H1 (cell line): Measurements from ENCODE around the gene NOXO1. TPM values are rescaled to one million over a fixed set of nuclear protein-coding genes. Genes with fewer than 3 reads are reported as not detected.

Source experiments
- CTCF ChIA-PET: fragments of 300-600 bp; sonication (Branson Sonifier 250); formaldehyde crosslinking; loops from one replicate; lab custom pipeline; 2021; ENCODE audit not compliant: partially characterized antibody; lab: Charles Lee
- POLR2A ChIA-PET: fragments of 300-600 bp; sonication (Branson Sonifier 250); formaldehyde crosslinking; loops from one replicate; lab custom pipeline; 2021; ENCODE audit warnings: inconsistent platforms; ENCODE audit not compliant: partially characterized antibody; lab: Charles Lee
- DNase-seq, 2 experiments: peaks; one replicate each; pipeline versions ENCODE4 v3.0.0 to v3.0.0-alpha.2; 2010 to 2022; ENCODE audit warnings: low spot score in 2 of 2, low read depth in 1 of 2, mixed read lengths in 1 of 2
- FAIRE-seq: peaks from 2 replicates; lab custom pipeline; 2011; peaks lifted over from hg19 to GRCh38; lab: Jason Lieb, UNC
- H2AFZ ChIP-seq: 2 replicates; pipeline ENCODE4 v1.8.1; 2012; ENCODE audit warnings: low read length, inconsistent platforms
- H2AK5ac ChIP-seq: 2 replicates; pipeline ENCODE4 v1.6.1; 2013; ENCODE audit warnings: low read depth, low read length
- H2BK120ac ChIP-seq: replicated peaks from 2 replicates; pipeline ENCODE3; 2013; ENCODE audit warnings: low read depth, low read length, inconsistent platforms
- H2BK12ac ChIP-seq: 2 replicates; pipeline ENCODE4 v1.6.1; 2013; ENCODE audit warnings: low read depth, low read length
- H2BK15ac ChIP-seq: 2 replicates; pipeline ENCODE4 v1.6.1; 2013; ENCODE audit warnings: low read length
- H2BK20ac ChIP-seq: 2 replicates; pipeline ENCODE4 v1.6.1; 2013; ENCODE audit warnings: low read length
- H2BK5ac ChIP-seq: 2 replicates; pipeline ENCODE4 v1.6.1; 2013; ENCODE audit warnings: low read depth, low read length
- H3K14ac ChIP-seq: 2 replicates; pipeline ENCODE4 v1.6.1; 2013; ENCODE audit warnings: inconsistent platforms; ENCODE audit not compliant: insufficient read length
- H3K18ac ChIP-seq: 2 replicates; pipeline ENCODE4 v1.6.1; 2013; ENCODE audit warnings: low read length; ENCODE audit errors: extremely low read depth
- H3K23ac ChIP-seq: 2 replicates; pipeline ENCODE4 v1.6.1; 2013; ENCODE audit warnings: inconsistent platforms; ENCODE audit not compliant: insufficient read length
- H3K23me2 ChIP-seq: 2 replicates; pipeline ENCODE4 v1.6.1; 2013; ENCODE audit warnings: low read depth, low read length
- H3K27ac ChIP-seq: 2 replicates; pipeline ENCODE4 v1.6.1; 2011; ENCODE audit warnings: low read depth, low read length, inconsistent platforms
- H3K27me3 ChIP-seq, 4 experiments: replicated peaks in 1 of 4; 1 replicate in 1 of 4; 2 replicates in 3 of 4; pipeline versions ENCODE4 v1.6.1 to v1.8.1; 2011 to 2013; ENCODE audit warnings: low read length in 3 of 4, mild to moderate bottlenecking in 3 of 4, inconsistent platforms in 2 of 4, mixed read lengths in 2 of 4, moderate library complexity in 1 of 4; ENCODE audit not compliant: control insufficient read depth in 3 of 4, insufficient read depth in 3 of 4; ENCODE audit errors: extremely low read depth in 1 of 4
- H3K36me3 ChIP-seq, 4 experiments: 2 replicates each; pipeline versions ENCODE4 v1.6.1 to v1.8.1; 2011 to 2013; ENCODE audit warnings: mild to moderate bottlenecking in 4 of 4, low read length in 3 of 4, moderate library complexity in 2 of 4, control low read depth in 1 of 4, inconsistent platforms in 1 of 4; ENCODE audit not compliant: insufficient read depth in 4 of 4, control insufficient read depth in 2 of 4
- H3K4ac ChIP-seq: replicated peaks from 2 replicates; pipeline ENCODE3; 2013; ENCODE audit warnings: low read length, low read depth, mixed read lengths, inconsistent platforms; ENCODE audit not compliant: insufficient read length
- H3K4me1 ChIP-seq, 4 experiments: replicated peaks in 1 of 4; 1 replicate in 1 of 4; 2 replicates in 3 of 4; pipeline versions ENCODE4 v1.6.1 to v1.8.1; 2011 to 2013; ENCODE audit warnings: low read length in 3 of 4, inconsistent platforms in 2 of 4, mixed read lengths in 1 of 4; ENCODE audit not compliant: insufficient read depth in 4 of 4, control insufficient read depth in 3 of 4
- H3K4me2 ChIP-seq, 2 experiments: 2 replicates each; pipeline versions ENCODE4 v1.6.1 to v1.8.1; 2011 to 2013; ENCODE audit warnings: low read depth in 2 of 2, low read length in 2 of 2, control low read depth in 1 of 2, inconsistent platforms in 1 of 2, mild to moderate bottlenecking in 1 of 2; ENCODE audit not compliant: insufficient read depth in 1 of 2
- H3K4me3 ChIP-seq, 4 experiments: fragments of 200-600, 300-600 bp in 1 of 4; sonication (generic), shearing (Covaris generic), sonication (Bioruptor Twin) in 1 of 4; 2 replicates each; pipeline versions ENCODE4 v1.5.1 to v1.8.1; 2011 to 2016; ENCODE audit warnings: low read length in 4 of 4, low read depth in 3 of 4, control low read depth in 2 of 4, inconsistent platforms in 2 of 4, mild to moderate bottlenecking in 2 of 4, mixed read lengths in 1 of 4, moderate library complexity in 1 of 4; ENCODE audit not compliant: insufficient read depth in 2 of 4; ENCODE audit errors: extremely low read depth in 1 of 4
- H3K56ac ChIP-seq: replicated peaks from 2 replicates; pipeline ENCODE3; 2013; ENCODE audit warnings: low read depth, mild to moderate bottlenecking, mixed read lengths, low read length, inconsistent platforms; ENCODE audit not compliant: insufficient read length
- H3K79me1 ChIP-seq: 2 replicates; pipeline ENCODE4 v1.6.1; 2013; ENCODE audit warnings: low read depth, low read length, control low read depth
- H3K79me2 ChIP-seq, 2 experiments: 2 replicates each; pipeline versions ENCODE4 v1.6.1 to v1.8.1; 2012 to 2013; ENCODE audit warnings: low read length in 2 of 2, mild to moderate bottlenecking in 2 of 2, inconsistent platforms in 1 of 2; ENCODE audit not compliant: insufficient read depth in 2 of 2, control insufficient read depth in 1 of 2
- H3K9ac ChIP-seq, 4 experiments: replicated peaks in 1 of 4; 1 replicate in 1 of 4; 2 replicates in 3 of 4; pipeline versions ENCODE4 v1.6.1 to v1.8.1; 2011 to 2013; ENCODE audit warnings: low read depth in 3 of 4, low read length in 3 of 4, control low read depth in 2 of 4, mild to moderate bottlenecking in 2 of 4, moderate library complexity in 2 of 4, inconsistent platforms in 1 of 4; ENCODE audit errors: extremely low read depth in 1 of 4
- H3K9me3 ChIP-seq, 2 experiments: 2 replicates each; pipeline versions ENCODE4 v1.6.1 to v1.8.1; 2012 to 2013; ENCODE audit warnings: mild to moderate bottlenecking in 2 of 2, moderate library complexity in 2 of 2, control low read depth in 1 of 2, inconsistent platforms in 1 of 2, low read depth in 1 of 2, low read length in 1 of 2, mixed read lengths in 1 of 2; ENCODE audit not compliant: insufficient read depth in 2 of 2
- H4K20me1 ChIP-seq, 2 experiments: replicated peaks in 1 of 2; 2 replicates each; pipeline versions ENCODE3 to v1.8.1; 2011 to 2013; ENCODE audit warnings: inconsistent platforms in 2 of 2, low read length in 2 of 2, mild to moderate bottlenecking in 1 of 2; ENCODE audit not compliant: insufficient read depth in 2 of 2, control insufficient read depth in 1 of 2
- H4K5ac ChIP-seq: 2 replicates; pipeline ENCODE4 v1.6.1; 2013; ENCODE audit warnings: low read length, low read depth, mixed read lengths, inconsistent platforms; ENCODE audit not compliant: insufficient read length
- H4K8ac ChIP-seq: 2 replicates; pipeline ENCODE4 v1.8.0; 2013; ENCODE audit warnings: mild to moderate bottlenecking, moderate library complexity, low read length, inconsistent platforms; ENCODE audit not compliant: insufficient read depth; ENCODE audit errors: extremely low read depth
- H4K91ac ChIP-seq: replicated peaks from 2 replicates; pipeline ENCODE3; 2013; ENCODE audit warnings: low read length, mixed read lengths, inconsistent platforms; ENCODE audit not compliant: insufficient read length
- CREB1 ChIP-seq: IDR thresholded peaks from 2 replicates; pipeline ENCODE4 v1.6.1; 2012; ENCODE audit warnings: inconsistent platforms
- EP300 ChIP-seq, 2 experiments: IDR thresholded peaks; 1 replicate in 1 of 2; 2 replicates in 1 of 2; pipeline ENCODE4 v1.6.1; 2011 to 2012; ENCODE audit warnings: low read depth in 2 of 2, low read length in 2 of 2, mild to moderate bottlenecking in 2 of 2, borderline replicate concordance in 1 of 2, inconsistent platforms in 1 of 2, moderate library complexity in 1 of 2
- FOSL1 ChIP-seq: IDR thresholded peaks from 2 replicates; pipeline ENCODE4 v1.6.1; 2011; ENCODE audit warnings: mild to moderate bottlenecking, low read depth, low read length, moderate library complexity; ENCODE audit not compliant: insufficient read depth
- RAD21 ChIP-seq, 2 experiments: IDR thresholded peaks in 1 of 2; conservative IDR thresholded peaks in 1 of 2; 2 replicates each; pipeline ENCODE4 v1.6.1; 2011; ENCODE audit warnings: low read depth in 2 of 2, low read length in 2 of 2, improper control_type of control experiment in 1 of 2, inconsistent platforms in 1 of 2, mild to moderate bottlenecking in 1 of 2, moderate library complexity in 1 of 2
- SAP30 ChIP-seq: fragments of 300-600 bp; sonication (generic); IDR thresholded peaks from 2 replicates; pipeline ENCODE4 v1.7.1; 2012; ENCODE audit warnings: low read length, moderate library complexity, mild to moderate bottlenecking, inconsistent platforms; ENCODE audit not compliant: insufficient read depth, insufficient replicate concordance
- WGBS, 2 experiments: shearing (Covaris generic) in 1 of 2; methylation state at CpG; one replicate each; pipeline versions ENCODE4 v1.1.6 to v1.1.7; 2013 to 2015; ENCODE audit warnings: low lambda C conversion rate in 2 of 2, mixed read lengths in 2 of 2, inconsistent platforms in 1 of 2, low coverage in 1 of 2, missing lambda C conversion rate in 1 of 2; ENCODE audit not compliant: insufficient replicate concordance in 2 of 2, insufficient coverage in 1 of 2, insufficient read length in 1 of 2; ENCODE audit errors: extremely low coverage in 1 of 2, missing lambda C conversion rate in 1 of 2; 5-methylcytosine and 5-hydroxymethylcytosine counted together
- polyA plus RNA-seq, 7 experiments: library from polyadenylated mRNA; depleted of rRNA in 3 of 7; stranded (reverse) in 5 of 7; unstranded in 2 of 7; fragments of >200 nt in 5 of 7; fragments of 200-250 nt in 2 of 7; gene quantifications; 1 replicate in 5 of 7; 2 replicates in 1 of 7; 4 replicates in 1 of 7; pipeline versions ENCODE4 v1.2.1 to v1.2.3, GENCODE V29; 2011 to 2013; ENCODE audit warnings: missing spikeins in 2 of 7, mixed read lengths in 2 of 7
- total RNA-seq: library from RNA; stranded (reverse); fragmentation: NEBNext Ultra II Directional; extraction: Animal tissue kit (Norgen Biotek cat#: 25700); gene quantifications from 2 replicates; pipeline ENCODE4 v1.2.1, GENCODE V29; 2021
- TF ChIP-seq, protein P1 (sequence below): IDR thresholded peaks from 2 replicates; pipeline ENCODE4 v1.6.1; 2012; ENCODE audit warnings: inconsistent platforms
- TF ChIP-seq, protein P2 (sequence below): IDR thresholded peaks from 2 replicates; pipeline ENCODE4 v1.6.1; 2012; ENCODE audit warnings: low read length, inconsistent platforms

The NOXO1 gene
- total and polyA plus RNA-seq, 2 of the 8 experiments (the other 6 are each of a cell fraction or from before 2014, with no cell fraction given): 1.3 to 2.5 TPM

GRCh38 chr16:1971796-1972489 lies 9.3 kb downstream of the NOXO1 start, which contains the start of gene TBL3:
TBL3 (plus strand) TSS chr16:1972053; CDS start chr16:1972165, 112 bp downstream.
- peak within 1 kb of the TSS; percentile 95 for H4K91ac ChIP-seq
- peak within 1 kb of the TSS; percentile 78 to 90 (median 84) for H3K9ac ChIP-seq
- H3K4me2 ChIP-seq: peak within 1 kb of the TSS; percentile 95
- peak within 1 kb of the TSS; percentile 95 for H4K8ac ChIP-seq
- H3K79me2 ChIP-seq: peaks cover 3 to 16% of the 10 kb centered on the region in 2 experiments; a peak in 2 of 4 replicates
- H3K56ac ChIP-seq: peak within 1 kb of the TSS; percentile 97
- H2AK5ac ChIP-seq: no peak within 1 kb of the TSS
- peak within 1 kb of the TSS; percentile 54 for H2AFZ ChIP-seq
- no peaks in the 10 kb centered on the region for H3K9me3 ChIP-seq
- CTCF ChIA-PET: interaction anchor here (0.8 to 2.1 kb wide), 5 partner anchors 12 to 48 kb away, joined by 3 to 8 read pairs (median 5); partner anchors contain the start of gene NDUFB10
- peak within 1 kb of the TSS; percentile 43; the same call in 1 of the 2 replicates for H2BK20ac ChIP-seq
- H3K14ac ChIP-seq: no peak within 1 kb of the TSS
- H3K36me3 ChIP-seq: peaks cover 10 to 23% (median 18%) of the 10 kb centered on the region in 4 experiments; a peak in 7 of 8 replicates
- peak within 1 kb of the TSS; percentile 83 to 93 (median 89) for H3K4me3 ChIP-seq
- no peak within 1 kb of the TSS for H2BK15ac ChIP-seq
- no peak for FAIRE-seq
- H2BK12ac ChIP-seq: peak within 1 kb of the TSS; percentile 95; the same call in 1 of the 2 replicates
- peaks cover 0 to 6% (median 5%) of the 10 kb centered on the region in 4 experiments; a peak in 5 of 7 replicates for H3K4me1 ChIP-seq
- H3K27ac ChIP-seq: peak within 1 kb of the TSS; percentile 44; the same call in 1 of the 2 replicates
- peaks cover 2 to 21% of the 10 kb centered on the region in 2 experiments for H4K20me1 ChIP-seq
- peaks cover 12% of the 10 kb centered on the region; the same call in 1 of the 2 replicates for H3K79me1 ChIP-seq
- POLR2A ChIA-PET: interaction anchor here (0.9 to 17.4 kb wide), 10 partner anchors 11 to 984 kb away, joined by 3 to 736 read pairs (median 5); partner anchors contain the start of genes EME2, GFER, MRPS34 and NDUFB10
- peak within 1 kb of the TSS; percentile 99 for H3K18ac ChIP-seq
- peak within 1 kb of the TSS; percentile 95 for H2BK5ac ChIP-seq
- peak within 1 kb of the TSS; percentile 6 for H3K4ac ChIP-seq
- no peak within 1 kb of the TSS for H3K23ac ChIP-seq
- WGBS, 2 experiments: 2% methylated on average over 59 of the region's 78 CpGs; no CpG with 5 or more reads in 1 of the 2 experiments
- no peaks in the 10 kb centered on the region for H3K27me3 ChIP-seq
- peak within 1 kb of the TSS; percentile 87 for H2BK120ac ChIP-seq
- DNase-seq: peak; percentile 82 to 99
- H3K23me2 ChIP-seq: peaks cover 8% of the 10 kb centered on the region
- peak within 1 kb of the TSS; percentile 86 for H4K5ac ChIP-seq
- TF ChIP-seq, protein P1, sequence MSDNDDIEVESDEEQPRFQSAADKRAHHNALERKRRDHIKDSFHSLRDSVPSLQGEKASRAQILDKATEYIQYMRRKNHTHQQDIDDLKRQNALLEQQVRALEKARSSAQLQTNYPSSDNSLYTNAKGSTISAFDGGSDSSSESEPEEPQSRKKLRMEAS: peak; percentile 84
- TF ChIP-seq, protein P2, sequence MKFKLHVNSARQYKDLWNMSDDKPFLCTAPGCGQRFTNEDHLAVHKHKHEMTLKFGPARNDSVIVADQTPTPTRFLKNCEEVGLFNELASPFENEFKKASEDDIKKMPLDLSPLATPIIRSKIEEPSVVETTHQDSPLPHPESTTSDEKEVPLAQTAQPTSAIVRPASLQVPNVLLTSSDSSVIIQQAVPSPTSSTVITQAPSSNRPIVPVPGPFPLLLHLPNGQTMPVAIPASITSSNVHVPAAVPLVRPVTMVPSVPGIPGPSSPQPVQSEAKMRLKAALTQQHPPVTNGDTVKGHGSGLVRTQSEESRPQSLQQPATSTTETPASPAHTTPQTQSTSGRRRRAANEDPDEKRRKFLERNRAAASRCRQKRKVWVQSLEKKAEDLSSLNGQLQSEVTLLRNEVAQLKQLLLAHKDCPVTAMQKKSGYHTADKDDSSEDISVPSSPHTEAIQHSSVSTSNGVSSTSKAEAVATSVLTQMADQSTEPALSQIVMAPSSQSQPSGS: 0 out of 2 replicates have a peak, but pooled peaks have one; percentile 68
- TF ChIP-seq RAD21 (IDR thresholded peaks at IDR 0.05 in 1 of 2, conservative IDR thresholded peaks at IDR 0.05 in 1 of 2; ENCODE audit: low read depth in 2 of 2, low read length in 2 of 2): no peak; a peak in 1 of 4 replicates
- TF ChIP-seq SAP30: no peak
- TF ChIP-seq FOSL1: no peak
- peak in 1 of 2 experiments; percentile 38; a peak in 1 of 3 replicates for TF ChIP-seq EP300 (IDR thresholded peaks at IDR 0.05; ENCODE audit: borderline replicate concordance in 1 of 2, low read depth in 2 of 2, low read length in 2 of 2)
- peak; percentile 100 for TF ChIP-seq CREB1
